Mesothelial cell of epicardium (in vitro differentiated cells): Measurements from ENCODE around the gene CTBP2. TPM values are rescaled to one million over a fixed set of nuclear protein-coding genes. Genes with fewer than 3 reads are reported as not detected.

ENCODE experiments used
- DNase-seq, 2 experiments: peaks; one replicate each; pipeline ENCODE4 v3.0.0; 2021; ENCODE audit warnings: low spot score in 2 of 2; ENCODE audit not compliant: unreplicated experiment in 2 of 2
- H3K27ac Mint-ChIP-seq: 2 replicates; pipeline ENCODE4 v1.8.0; 2021; ENCODE audit warnings: mixed read lengths
- H3K27me3 Mint-ChIP-seq: 2 replicates; pipeline ENCODE4 v1.8.0; 2021; ENCODE audit warnings: low read depth, mixed read lengths
- H3K36me3 Mint-ChIP-seq: 2 replicates; pipeline ENCODE4 v1.8.0; 2021; ENCODE audit warnings: mixed read lengths
- H3K4me1 Mint-ChIP-seq: 2 replicates; pipeline ENCODE4 v1.8.0; 2021; ENCODE audit warnings: mixed read lengths
- H3K4me3 Mint-ChIP-seq: 2 replicates; pipeline ENCODE4 v1.8.0; 2021; ENCODE audit warnings: mild to moderate bottlenecking, moderate library complexity, mixed read lengths
- H3K9me3 Mint-ChIP-seq: 2 replicates; pipeline ENCODE4 v1.8.0; 2021; ENCODE audit warnings: mixed read lengths
- CTCF ChIP-seq: fragments of 200-600 bp; sonication (generic); IDR thresholded peaks from one replicate; pipeline ENCODE4 v1.5.0; 2021; ENCODE audit warnings: antibody characterized with exemption; ENCODE audit not compliant: unreplicated experiment
- total RNA-seq: library from RNA; stranded (reverse); gene quantifications from 3 replicates; pipeline ENCODE4 v1.2.1, GENCODE V29; 2021

Gene CTBP2
- total RNA-seq, 1 donor from 2014 or later = 122 TPM

DNA sequence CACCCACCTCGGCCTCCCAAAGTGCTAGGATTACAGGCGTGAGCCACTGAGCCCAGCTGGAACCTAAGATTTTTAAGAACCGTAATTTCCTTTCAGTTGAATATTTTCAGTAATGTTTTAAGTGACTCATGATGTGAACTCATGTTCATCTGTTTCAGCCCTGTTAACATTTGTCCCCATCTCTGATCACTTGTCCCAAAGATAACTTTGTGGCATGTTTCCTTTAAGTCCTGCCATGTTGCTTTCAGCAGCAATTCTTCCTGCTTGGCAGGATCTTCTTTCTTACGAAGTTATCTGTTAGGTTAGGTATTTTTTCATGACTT, 199.2 kb downstream of the CTBP2 start:
- peak overlapping the region; percentile 55 for H3K27ac Mint-ChIP-seq
- TF ChIP-seq CTCF = no peak
- no peaks in the 10 kb centered on the region for H3K9me3 Mint-ChIP-seq
- H3K36me3 Mint-ChIP-seq = no peaks in the 10 kb centered on the region
- H3K4me1 Mint-ChIP-seq = peaks cover 5% of the 10 kb centered on the region
- H3K27me3 Mint-ChIP-seq = no peaks in the 10 kb centered on the region
- H3K4me3 Mint-ChIP-seq = no peak overlapping the region
- no peak for DNase-seq

DNA sequence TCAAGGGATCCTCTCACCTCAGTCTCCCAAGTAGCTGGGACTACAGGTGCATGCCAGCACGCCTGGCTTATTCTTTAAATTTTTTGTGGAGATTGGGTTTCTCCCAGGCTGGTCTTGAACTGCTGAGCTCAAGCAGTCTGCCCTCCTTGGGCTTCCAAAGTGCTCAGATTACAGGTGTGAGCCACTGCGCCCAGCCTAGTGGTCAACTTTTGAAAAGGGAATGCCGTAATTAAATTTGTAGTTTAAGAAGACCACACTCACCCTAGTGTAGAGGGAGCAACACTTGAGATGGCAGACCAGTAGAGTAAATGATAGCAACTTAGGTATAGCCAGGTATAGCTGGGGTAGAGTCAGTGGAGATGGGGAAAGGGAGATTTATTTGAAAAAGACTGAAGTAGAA, 200.8 kb downstream of the CTBP2 start:
- H3K4me1 Mint-ChIP-seq = peaks cover 10% of the 10 kb centered on the region
- H3K9me3 Mint-ChIP-seq = no peaks in the 10 kb centered on the region
- TF ChIP-seq CTCF = no peak
- H3K36me3 Mint-ChIP-seq = no peaks in the 10 kb centered on the region
- no peaks in the 10 kb centered on the region for H3K27me3 Mint-ChIP-seq
- no peak overlapping the region for H3K4me3 Mint-ChIP-seq
- H3K27ac Mint-ChIP-seq = no peak overlapping the region
- no peak for DNase-seq

GRCh38 chr10:124957404-124957947, 202.9 kb downstream of the CTBP2 start:
- H3K9me3 Mint-ChIP-seq = no peaks in the 10 kb centered on the region
- H3K4me1 Mint-ChIP-seq = peaks cover 17% of the 10 kb centered on the region
- H3K27me3 Mint-ChIP-seq = no peaks in the 10 kb centered on the region
- no peaks in the 10 kb centered on the region for H3K36me3 Mint-ChIP-seq
- H3K4me3 Mint-ChIP-seq = no peak overlapping the region
- no peak for DNase-seq
- no peak overlapping the region for H3K27ac Mint-ChIP-seq
- TF ChIP-seq CTCF = no peak

GRCh38 chr10:124956764-124957163, 203.6 kb downstream of the CTBP2 start:
- Mint-ChIP-seq H3K4me1 (peaks cover 23% of the 10 kb centered on the region), H3K36me3 (no peaks in the 10 kb centered on the region), H3K27ac (no peak overlapping the region), H3K27me3 (no peaks in the 10 kb centered on the region), H3K9me3 (no peaks in the 10 kb centered on the region), H3K4me3 (no peak overlapping the region)
- TF ChIP-seq CTCF = no peak
- DNase-seq = no peak

GRCh38 chr10:124955868-124956267, 204.5 kb downstream of the CTBP2 start:
- DNase-seq = no peak
- H3K4me3 Mint-ChIP-seq = no peak overlapping the region
- peak overlapping the region; percentile 54 for H3K27ac Mint-ChIP-seq
- H3K9me3 Mint-ChIP-seq = no peaks in the 10 kb centered on the region
- H3K36me3 Mint-ChIP-seq = no peaks in the 10 kb centered on the region
- no peak for TF ChIP-seq CTCF
- H3K27me3 Mint-ChIP-seq = no peaks in the 10 kb centered on the region
- peaks cover 26% of the 10 kb centered on the region for H3K4me1 Mint-ChIP-seq

GRCh38 chr10:124955243-124955642, 205.1 kb downstream of the CTBP2 start:
- H3K27me3 Mint-ChIP-seq = no peaks in the 10 kb centered on the region
- no peak for DNase-seq

More at GRCh38 chr10:124955243-124955642, 205.1 kb downstream of the CTBP2 start:
- no peak overlapping the region for H3K4me3 Mint-ChIP-seq
- no peak for TF ChIP-seq CTCF
- no peaks in the 10 kb centered on the region for H3K36me3 Mint-ChIP-seq
- no peaks in the 10 kb centered on the region for H3K9me3 Mint-ChIP-seq
- H3K4me1 Mint-ChIP-seq = peaks cover 26% of the 10 kb centered on the region
- peak overlapping the region; percentile 54 for H3K27ac Mint-ChIP-seq
